WERI-Rb-1 (cell line): ENCODE results near the gene ATL3.

Experiments
- DNase-seq: peaks from one replicate; pipeline ENCODE4 v3.0.0-alpha.2; 2020
- H3K27ac ChIP-seq: fragments of 250-450 bp; sonication (Bioruptor Pico); 2 replicates; pipeline ENCODE4 v1.5.1; 2020; ENCODE audit warnings: mild to moderate bottlenecking, moderate library complexity
- H3K27me3 ChIP-seq: fragments of 250-450 bp; sonication (Bioruptor Pico); 2 replicates; pipeline ENCODE4 v1.5.1; 2021; ENCODE audit warnings: mild to moderate bottlenecking, low read depth, moderate library complexity; ENCODE audit not compliant: insufficient read depth, severe bottlenecking
- H3K36me3 ChIP-seq: fragments of 250-450 bp; sonication (Bioruptor Pico); 2 replicates; pipeline ENCODE4 v1.5.1; 2020; ENCODE audit warnings: mild to moderate bottlenecking, moderate library complexity
- H3K4me3 ChIP-seq: 2 replicates; pipeline ENCODE4 v1.5.1; 2011; ENCODE audit warnings: low read depth, mild to moderate bottlenecking, control low read depth, low read length
- H3K9me3 ChIP-seq: fragments of 250-450 bp; sonication (Bioruptor Pico); 2 replicates; pipeline ENCODE4 v1.5.1; 2021; ENCODE audit warnings: mild to moderate bottlenecking, moderate library complexity; ENCODE audit not compliant: severe bottlenecking
- CTCF ChIP-seq: IDR thresholded peaks from 2 replicates; pipeline ENCODE4 v1.5.1; 2011; ENCODE audit warnings: low read depth, mild to moderate bottlenecking, control low read depth, inconsistent platforms, low read length

Gene ATL3

GRCh38 chr11:63574856-63575602, 96.1 kb downstream of the ATL3 start:
- no peak for DNase-seq
- no peak overlapping the region for H3K4me3 ChIP-seq
- H3K27ac ChIP-seq, result no peak overlapping the region

More at GRCh38 chr11:63574856-63575602, 96.1 kb downstream of the ATL3 start:
- Histone ChIP-seq H3K36me3 (no peaks in the 10 kb centered on the region), H3K9me3 (peaks cover 1% of the 10 kb centered on the region), H3K27me3 (no peaks in the 10 kb centered on the region)
- no peak for TF ChIP-seq CTCF
